ENCODE data around the gene SF3B1.

The SF3B1 gene

GRCh38 chr2:197358931-197359330 is 75.9 kb downstream of the SF3B1 start:
- Histone ChIP-seq H3K4me2 (ENCODE audit: insufficient read depth, low read length) (no peak overlapping the region), H3K36me3 (ENCODE audit: insufficient read depth, low read length) (no peaks in the 10 kb centered on the region), H3K79me2 (ENCODE audit: insufficient read depth, low read length) (no peaks in the 10 kb centered on the region), H3K9ac (ENCODE audit: low read depth, low read length) (no peak overlapping the region), H3K9me3 (ENCODE audit: insufficient read depth, low read length, severe bottlenecking) (no peaks in the 10 kb centered on the region), H3K4me1 (ENCODE audit: insufficient read depth, low read length) (no peaks in the 10 kb centered on the region), H3K27ac (ENCODE audit: low read length) (no peak overlapping the region), H4K20me1 (ENCODE audit: insufficient read depth, low read length) (no peaks in the 10 kb centered on the region), H3K27me3 (ENCODE audit: insufficient read depth, low read length, poor library complexity) (no peaks in the 10 kb centered on the region), H2AFZ (ENCODE audit: low read depth, low read length) (no peak overlapping the region), H3K4me3 (ENCODE audit: low read depth in 1 of 2, low read length in 2 of 2) (no peak overlapping the region)
- DNase-seq: no peak
- ATAC-seq (ENCODE audit: insufficient read depth, low read depth): peak; percentile 59
- TF ChIP-seq EZH2 (IDR thresholded peaks at IDR 0.05; ENCODE audit: borderline replicate concordance, low read depth, low read length, severe bottlenecking): no peak
- TF ChIP-seq, protein P1, sequence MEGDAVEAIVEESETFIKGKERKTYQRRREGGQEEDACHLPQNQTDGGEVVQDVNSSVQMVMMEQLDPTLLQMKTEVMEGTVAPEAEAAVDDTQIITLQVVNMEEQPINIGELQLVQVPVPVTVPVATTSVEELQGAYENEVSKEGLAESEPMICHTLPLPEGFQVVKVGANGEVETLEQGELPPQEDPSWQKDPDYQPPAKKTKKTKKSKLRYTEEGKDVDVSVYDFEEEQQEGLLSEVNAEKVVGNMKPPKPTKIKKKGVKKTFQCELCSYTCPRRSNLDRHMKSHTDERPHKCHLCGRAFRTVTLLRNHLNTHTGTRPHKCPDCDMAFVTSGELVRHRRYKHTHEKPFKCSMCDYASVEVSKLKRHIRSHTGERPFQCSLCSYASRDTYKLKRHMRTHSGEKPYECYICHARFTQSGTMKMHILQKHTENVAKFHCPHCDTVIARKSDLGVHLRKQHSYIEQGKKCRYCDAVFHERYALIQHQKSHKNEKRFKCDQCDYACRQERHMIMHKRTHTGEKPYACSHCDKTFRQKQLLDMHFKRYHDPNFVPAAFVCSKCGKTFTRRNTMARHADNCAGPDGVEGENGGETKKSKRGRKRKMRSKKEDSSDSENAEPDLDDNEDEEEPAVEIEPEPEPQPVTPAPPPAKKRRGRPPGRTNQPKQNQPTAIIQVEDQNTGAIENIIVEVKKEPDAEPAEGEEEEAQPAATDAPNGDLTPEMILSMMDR (IDR thresholded peaks at IDR 0.05; ENCODE audit: borderline replicate concordance, extremely low read depth, low read length, poor library complexity, severe bottlenecking): no peak

- H3K9ac ChIP-seq (ENCODE audit: low read depth, low read length): no peak overlapping the region
- H4K20me1 ChIP-seq (ENCODE audit: insufficient read depth, low read length): no peaks in the 10 kb centered on the region
- H3K4me3 ChIP-seq (ENCODE audit: low read depth in 1 of 2, low read length in 2 of 2): no peak overlapping the region
- no peak for TF ChIP-seq EZH2 (IDR thresholded peaks at IDR 0.05; ENCODE audit: borderline replicate concordance, low read depth, low read length, severe bottlenecking)
- TF ChIP-seq, protein P1 (IDR thresholded peaks at IDR 0.05; ENCODE audit: borderline replicate concordance, extremely low read depth, low read length, poor library complexity, severe bottlenecking): no peak
- H3K36me3 ChIP-seq (ENCODE audit: insufficient read depth, low read length): no peaks in the 10 kb centered on the region
- H3K27ac ChIP-seq (ENCODE audit: low read length): no peak overlapping the region
- H3K4me2 ChIP-seq (ENCODE audit: insufficient read depth, low read length): no peak overlapping the region
- ATAC-seq (ENCODE audit: insufficient read depth, low read depth) (no peak), DNase-seq (no peak)
- H3K79me2 ChIP-seq (ENCODE audit: insufficient read depth, low read length): no peaks in the 10 kb centered on the region
- no peaks in the 10 kb centered on the region for H3K9me3 ChIP-seq (ENCODE audit: insufficient read depth, low read length, severe bottlenecking)
- H3K27me3 ChIP-seq (ENCODE audit: insufficient read depth, low read length, poor library complexity): no peaks in the 10 kb centered on the region
- no peak overlapping the region for H2AFZ ChIP-seq (ENCODE audit: low read depth, low read length)
- H3K4me1 ChIP-seq (ENCODE audit: insufficient read depth, low read length): no peaks in the 10 kb centered on the region
Measured at GRCh38 chr2:197357986-197358385, 76.8 kb downstream of the SF3B1 start.

DNA sequence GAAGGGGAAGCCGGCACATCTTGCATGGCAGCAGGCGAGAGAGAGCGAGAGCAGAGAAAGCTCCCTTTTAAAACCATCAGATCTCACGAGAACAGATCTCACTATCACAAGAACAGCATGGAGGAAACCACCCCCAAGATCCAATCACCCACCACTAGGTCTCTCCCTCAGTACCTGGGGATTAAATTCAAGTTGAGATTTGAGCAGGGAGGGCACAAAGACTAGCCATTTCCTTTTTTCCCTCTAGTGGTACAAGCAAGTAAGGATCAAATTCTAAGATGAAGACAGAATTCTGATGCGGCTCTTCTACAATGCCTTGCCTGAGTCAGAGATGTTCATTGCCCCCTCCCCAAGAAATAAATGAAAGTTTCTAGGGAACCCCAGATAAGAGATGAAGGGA is 78.7 kb downstream of the SF3B1 start:
- Histone ChIP-seq H3K4me3 (ENCODE audit: low read depth in 1 of 2, low read length in 2 of 2) (no peak overlapping the region), H3K9ac (ENCODE audit: low read depth, low read length) (no peak overlapping the region), H3K4me1 (ENCODE audit: insufficient read depth, low read length) (no peaks in the 10 kb centered on the region), H2AFZ (ENCODE audit: low read depth, low read length) (no peak overlapping the region; the same call in 1 of the 2 replicates), H3K27me3 (ENCODE audit: insufficient read depth, low read length, poor library complexity) (no peaks in the 10 kb centered on the region), H3K27ac (ENCODE audit: low read length) (no peak overlapping the region), H3K36me3 (ENCODE audit: insufficient read depth, low read length) (no peaks in the 10 kb centered on the region), H3K79me2 (ENCODE audit: insufficient read depth, low read length) (no peaks in the 10 kb centered on the region), H4K20me1 (ENCODE audit: insufficient read depth, low read length) (no peaks in the 10 kb centered on the region), H3K4me2 (ENCODE audit: insufficient read depth, low read length) (no peak overlapping the region), H3K9me3 (ENCODE audit: insufficient read depth, low read length, severe bottlenecking) (no peaks in the 10 kb centered on the region)
- no peak for DNase-seq
- no peak for TF ChIP-seq EZH2 (IDR thresholded peaks at IDR 0.05; ENCODE audit: borderline replicate concordance, low read depth, low read length, severe bottlenecking)
- TF ChIP-seq, protein P1 (IDR thresholded peaks at IDR 0.05; ENCODE audit: borderline replicate concordance, extremely low read depth, low read length, poor library complexity, severe bottlenecking): peak; percentile 47
- ATAC-seq (ENCODE audit: insufficient read depth, low read depth): peak; percentile 70

GRCh38 chr2:197354169-197354558 is 80.7 kb downstream of the SF3B1 start:
- Histone ChIP-seq H3K9ac (ENCODE audit: low read depth, low read length) (no peak overlapping the region), H3K79me2 (ENCODE audit: insufficient read depth, low read length) (no peaks in the 10 kb centered on the region), H3K4me1 (ENCODE audit: insufficient read depth, low read length) (no peaks in the 10 kb centered on the region), H3K9me3 (ENCODE audit: insufficient read depth, low read length, severe bottlenecking) (no peaks in the 10 kb centered on the region), H3K4me2 (ENCODE audit: insufficient read depth, low read length) (no peak overlapping the region), H4K20me1 (ENCODE audit: insufficient read depth, low read length) (no peaks in the 10 kb centered on the region), H3K36me3 (ENCODE audit: insufficient read depth, low read length) (no peaks in the 10 kb centered on the region), H2AFZ (ENCODE audit: low read depth, low read length) (no peak overlapping the region), H3K27me3 (ENCODE audit: insufficient read depth, low read length, poor library complexity) (no peaks in the 10 kb centered on the region), H3K4me3 (ENCODE audit: low read depth in 1 of 2, low read length in 2 of 2) (no peak overlapping the region), H3K27ac (ENCODE audit: low read length) (no peak overlapping the region)
- ATAC-seq (ENCODE audit: insufficient read depth, low read depth) (no peak), DNase-seq (no peak)
- TF ChIP-seq, protein P1 (IDR thresholded peaks at IDR 0.05; ENCODE audit: borderline replicate concordance, extremely low read depth, low read length, poor library complexity, severe bottlenecking): no peak
- TF ChIP-seq EZH2 (IDR thresholded peaks at IDR 0.05; ENCODE audit: borderline replicate concordance, low read depth, low read length, severe bottlenecking): no peak
